HepG2 (cell line): Measurements from ENCODE around the gene MARS1. TPM values are rescaled to one million over a fixed set of nuclear protein-coding genes. Genes with fewer than 3 reads are reported as not detected.

Experiments
- ATAC-seq: fragments of 200-7000 bp; cut with Tn5 transposase; 3 replicates; pipeline ENCODE4 v1.9.1; 2020; ENCODE audit warnings: mild to moderate bottlenecking, moderate library complexity
- BruUV-seq: library from RNA; stranded (reverse); fragments of 400-500 nt; replicated peaks from 2 replicates; lab custom pipeline; 2021; lab: Mats Ljungman, UMichigan
- CTCF ChIA-PET: fragments of 300-600 bp; formaldehyde crosslinking; extraction: SDS; loops from one replicate; lab custom pipeline; 2021; ENCODE audit warnings: low total read pairs, inconsistent platforms, low intra/inter-chr PET ratio; lab: Yijun Ruan, JAX
- POLR2A ChIA-PET: fragments of 350-600 bp; sonication (Branson Sonifier 250); formaldehyde crosslinking; loops from one replicate; lab custom pipeline; 2020; ENCODE audit warnings: antibody characterized with exemption, inconsistent platforms; lab: Yijun Ruan, JAX
- DNase-seq: peaks from one replicate; pipeline ENCODE4 v3.0.0-alpha.2; 2015; ENCODE audit warnings: low spot score
- FAIRE-seq: peaks from 3 replicates; lab custom pipeline; 2011; peaks lifted over from hg19 to GRCh38; lab: Jason Lieb, UNC
- H2AFZ ChIP-seq: one replicate; pipeline ENCODE4 v1.6.1; 2011; ENCODE audit warnings: low read length, inconsistent platforms
- H3K27ac ChIP-seq: fragments of 300-600 bp; 3 replicates; pipeline ENCODE4 v1.8.0; 2011; ENCODE audit warnings: mixed run types, mild to moderate bottlenecking, mixed read lengths, low read length, inconsistent platforms; ENCODE audit not compliant: insufficient read depth; ENCODE audit errors: extremely low read length
- H3K27me3 ChIP-seq, 2 experiments: fragments of 200-600 bp in 1 of 2; 2 replicates in 1 of 2; 3 replicates in 1 of 2; pipeline versions ENCODE4 v1.6.0 to v1.8.0; 2011; ENCODE audit warnings: low read length in 2 of 2, mild to moderate bottlenecking in 2 of 2, moderate library complexity in 2 of 2, inconsistent platforms in 1 of 2; ENCODE audit not compliant: insufficient read depth in 2 of 2, control insufficient read depth in 1 of 2
- H3K36me3 ChIP-seq, 2 experiments: fragments of 200-600 bp in 1 of 2; replicated peaks in 1 of 2; 2 replicates in 1 of 2; 3 replicates in 1 of 2; pipeline versions ENCODE4 v1.5.1 to v1.8.0; 2011; ENCODE audit warnings: low read length in 2 of 2, inconsistent platforms in 1 of 2; ENCODE audit not compliant: insufficient read depth in 2 of 2, control insufficient read depth in 1 of 2
- H3K4me1 ChIP-seq: 2 replicates; pipeline ENCODE4 v1.5.1; 2012; ENCODE audit warnings: low read length, inconsistent platforms; ENCODE audit not compliant: insufficient read depth
- H3K4me2 ChIP-seq: 2 replicates; pipeline ENCODE4 v1.6.0; 2011; ENCODE audit warnings: low read depth, low read length, inconsistent platforms
- H3K4me3 ChIP-seq, 3 experiments: fragments of 200-600 bp in 1 of 3; sonication (generic), shearing (Covaris generic) in 1 of 3; replicated peaks in 1 of 3; 2 replicates each; pipeline ENCODE4 v1.5.1; 2011 to 2016; ENCODE audit warnings: low read length in 3 of 3, inconsistent platforms in 2 of 3, low read depth in 2 of 3, mild to moderate bottlenecking in 2 of 3, control low read depth in 1 of 3, mixed read lengths in 1 of 3; ENCODE audit not compliant: insufficient read depth in 1 of 3
- H3K79me2 ChIP-seq: one replicate; pipeline ENCODE4 v1.6.1; 2011; ENCODE audit warnings: low read length, inconsistent platforms; ENCODE audit not compliant: insufficient read depth
- H3K9ac ChIP-seq: 2 replicates; pipeline ENCODE4 v1.6.0; 2011; ENCODE audit warnings: mild to moderate bottlenecking, low read depth, low read length, inconsistent platforms; ENCODE audit not compliant: insufficient read depth
- H3K9me3 ChIP-seq: 2 replicates; pipeline ENCODE4 v1.5.1; 2012; ENCODE audit warnings: mild to moderate bottlenecking, low read length
- H4K20me1 ChIP-seq: 2 replicates; pipeline ENCODE4 v1.6.0; 2011; ENCODE audit warnings: inconsistent platforms, mild to moderate bottlenecking, low read length, moderate library complexity; ENCODE audit not compliant: insufficient read depth
- GATA4 ChIP-seq: sonication (generic); IDR thresholded peaks from 2 replicates; pipeline ENCODE4 v1.6.1; 2016; ENCODE audit warnings: antibody characterized with exemption, low read depth, borderline replicate concordance
- HNRNPL ChIP-seq: fragments of 200-400 bp; formaldehyde crosslinking; IDR thresholded peaks from 2 replicates; pipeline ENCODE4 v1.6.1; 2017; ENCODE audit warnings: mild to moderate bottlenecking, low read depth, low read length
- KLF13 ChIP-seq: sonication (generic); formaldehyde crosslinking; IDR thresholded peaks from 2 replicates; pipeline ENCODE4 v1.4.0; 2020; ENCODE audit warnings: mild to moderate bottlenecking, missing genetic modification reagents
- RBM22 ChIP-seq: fragments of 200-400 bp; formaldehyde crosslinking; optimal IDR thresholded peaks from 2 replicates; pipeline ENCODE3; 2017; ENCODE audit warnings: mild to moderate bottlenecking, low read length, moderate library complexity
- RFX5 ChIP-seq: IDR thresholded peaks from 2 replicates; pipeline ENCODE4 v1.6.1; 2011; ENCODE audit warnings: low read depth, low read length, improper control_type of control experiment
- RXRB ChIP-seq: IDR thresholded peaks from 2 replicates; pipeline ENCODE4 v1.6.1; 2016; ENCODE audit warnings: borderline replicate concordance, missing genetic modification reagents, missing compliant biosample characterization
- SIX4 ChIP-seq: sonication (generic); formaldehyde crosslinking; IDR thresholded peaks from 2 replicates; pipeline ENCODE4 v1.4.0; 2020; ENCODE audit warnings: missing genetic modification reagents
- TMF1 ChIP-seq: sonication (generic); formaldehyde crosslinking; IDR thresholded peaks from 2 replicates; pipeline ENCODE4 v1.8.1; 2022; ENCODE audit warnings: low read depth, missing genetic modification reagents
- YY1 ChIP-seq: IDR thresholded peaks from 2 replicates; pipeline ENCODE4 v1.6.1; 2011; ENCODE audit warnings: low read length, low read depth, moderate library complexity, mild to moderate bottlenecking; ENCODE audit not compliant: insufficient read depth, insufficient replicate concordance
- ZBTB21 ChIP-seq: sonication (generic); formaldehyde crosslinking; IDR thresholded peaks from 2 replicates; pipeline ENCODE4 v1.4.0; 2020; ENCODE audit warnings: missing genetic modification reagents
- ZFP37 ChIP-seq: sonication (generic); formaldehyde crosslinking; IDR thresholded peaks from 2 replicates; pipeline ENCODE4 v1.4.0; 2020; ENCODE audit warnings: missing genetic modification reagents, borderline replicate concordance
- ZFX ChIP-seq: sonication (generic); formaldehyde crosslinking; IDR thresholded peaks from 2 replicates; pipeline ENCODE4 v1.4.0; 2020; ENCODE audit warnings: mild to moderate bottlenecking, low read depth, missing genetic modification reagents, moderate library complexity
- ZNF343 ChIP-seq: sonication (generic); formaldehyde crosslinking; IDR thresholded peaks from 2 replicates; pipeline ENCODE4 v1.4.0; 2020; ENCODE audit warnings: mild to moderate bottlenecking, missing genetic modification reagents
- ZNF703 ChIP-seq: sonication (generic); formaldehyde crosslinking; IDR thresholded peaks from 2 replicates; pipeline ENCODE4 v1.5.1; 2020; ENCODE audit warnings: missing genetic modification reagents, mild to moderate bottlenecking, moderate library complexity, borderline replicate concordance
- WGBS: methylation state at CpG from one replicate; pipeline ENCODE4 v1.1.6; 2017; ENCODE audit warnings: low lambda C conversion rate; 5-methylcytosine and 5-hydroxymethylcytosine counted together
- in situ Hi-C: cut with HindIII; loops from 2 replicates; pipeline ENCODE4 v1.10.0; 2017; ENCODE audit warnings: low pct_unique_long_range_greater_than_20kb; ENCODE audit not compliant: extremely low pct_ligation_motif_present
- intact Hi-C: fragments of 100-400 bp; cut with micrococcal nuclease; formaldehyde crosslinking; loops from one replicate; pipeline ENCODE4 v1.10.0; 2022; ENCODE audit not compliant: unreplicated experiment
- polyA plus RNA-seq, 8 experiments: library from polyadenylated mRNA; depleted of rRNA in 3 of 8; stranded (reverse) in 7 of 8; unstranded in 1 of 8; fragments of >200 nt; fragmentation: Illumina TruSeq in 4 of 8; extraction: Trizol in 4 of 8; gene quantifications; 2 replicates each; pipeline versions ENCODE4 v1.2.1 to v1.2.3, GENCODE V29; 2011 to 2016; ENCODE audit warnings: low read depth in 4 of 8, missing spikeins in 1 of 8, mixed read lengths in 1 of 8; ENCODE audit not compliant: insufficient read depth in 1 of 8
- total RNA-seq, 5 experiments: library from RNA; depleted of rRNA; stranded (reverse); fragments of >200 nt; fragmentation: Illumina TruSeq; extraction: Trizol; gene quantifications; 2 replicates each; pipeline ENCODE4 v1.2.3, GENCODE V29; 2016; ENCODE audit warnings: low read depth in 1 of 5
- TF ChIP-seq, protein P1 (sequence below): sonication (generic); formaldehyde crosslinking; IDR thresholded peaks from 2 replicates; pipeline ENCODE4 v1.4.0; 2020; ENCODE audit warnings: missing genetic modification reagents
- TF ChIP-seq, protein P2 (sequence below), 2 experiments: sonication (generic) in 1 of 2; formaldehyde crosslinking in 1 of 2; IDR thresholded peaks; 2 replicates each; pipeline versions ENCODE4 v1.5.1 to v1.6.1; 2011 to 2020; ENCODE audit warnings: borderline replicate concordance in 1 of 2, low read depth in 1 of 2, low read length in 1 of 2, mild to moderate bottlenecking in 1 of 2, missing genetic modification reagents in 1 of 2, moderate library complexity in 1 of 2
- TF ChIP-seq, protein P3 (sequence below): IDR thresholded peaks from 2 replicates; pipeline ENCODE4 v1.6.1; 2012; ENCODE audit warnings: inconsistent platforms

MARS1 gene
- total and polyA plus RNA-seq, 2 of the 13 experiments (the other 11 are each of a cell fraction or from before 2014, with no cell fraction given), result 115 to 181 TPM

DNA sequence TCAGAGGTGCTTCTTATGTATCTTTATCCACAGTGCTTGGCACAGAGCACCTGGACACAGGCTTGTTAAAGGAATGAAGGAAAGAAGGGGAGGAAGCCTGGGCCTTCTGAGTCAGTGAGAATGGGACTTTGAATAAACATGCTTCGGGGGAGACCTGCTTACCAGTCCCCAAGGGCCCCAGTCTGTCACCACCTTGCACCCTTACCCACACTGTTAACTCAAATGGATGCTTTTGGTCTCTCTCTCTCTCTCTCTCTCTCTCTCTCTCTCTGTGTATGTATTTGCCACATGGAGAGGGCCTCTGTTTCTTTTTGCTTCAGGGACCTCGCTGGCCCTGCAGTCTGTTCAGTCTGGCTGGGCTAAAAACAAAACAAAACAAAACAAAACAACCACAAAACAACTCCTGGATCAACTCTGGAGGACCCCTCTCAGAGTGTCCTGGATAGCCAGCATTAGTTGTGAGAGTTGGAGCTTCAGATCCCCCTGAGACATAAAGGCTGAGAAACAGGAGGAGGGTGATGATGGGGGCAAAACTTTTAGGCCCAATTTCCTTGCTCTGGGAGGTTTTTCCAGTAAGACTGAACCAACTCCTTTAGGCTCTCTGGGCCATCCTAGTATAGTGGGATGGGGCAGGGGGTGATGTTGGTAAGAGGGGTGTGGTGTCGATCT is 63.9 kb downstream of the MARS1 start:
- ATAC-seq, result no peak
- in situ Hi-C loops (no loop called here), intact Hi-C loops (no loop called here)
- no peaks in the 10 kb centered on the region for H3K79me2 ChIP-seq
- H3K9ac ChIP-seq, result no peak overlapping the region
- ChIA-PET CTCF (no interaction called here), POLR2A (interaction anchor here (1.4 kb wide), 1 partner anchor 24 kb away, joined by 6 read pairs; no protein-coding TSS in a partner anchor)
- whole genome bisulfite sequencing, result 18% methylated on average over 3 of the region's 3 CpGs
- peaks cover 1 to 24% of the 10 kb centered on the region in 2 experiments; a peak in 3 of 5 replicates for H3K27me3 ChIP-seq
- H3K4me1 ChIP-seq, result peaks cover 43% of the 10 kb centered on the region
- no peaks in the 10 kb centered on the region for H4K20me1 ChIP-seq
- H3K36me3 ChIP-seq, result no peaks in the 10 kb centered on the region
- H3K4me2 ChIP-seq, result no peak overlapping the region
- H2AFZ ChIP-seq, result no peak overlapping the region
- H3K27ac ChIP-seq, result no peak overlapping the region
- DNase-seq, result no peak
- no peaks in the 10 kb centered on the region for H3K9me3 ChIP-seq
- no peak for FAIRE-seq
- H3K4me3 ChIP-seq, result no peak overlapping the region
- no TSS peak for BruUV-seq
- TF ChIP-seq RXRB (CRISPR knock-in tag) (no peak), ZFX (CRISPR knock-in tag) (no peak), RFX5 (no peak), ZBTB21 (no peak), TMF1 (CRISPR knock-in tag) (no peak), ZNF703 (CRISPR knock-in tag) (no peak), SIX4 (CRISPR knock-in tag) (no peak), ZNF343 (no peak), KLF13 (CRISPR knock-in tag) (no peak), RBM22 (no peak), GATA4 (no peak), HNRNPL (no peak), ZFP37 (CRISPR knock-in tag) (no peak), YY1 (no peak)
- TF ChIP-seq, protein P1, sequence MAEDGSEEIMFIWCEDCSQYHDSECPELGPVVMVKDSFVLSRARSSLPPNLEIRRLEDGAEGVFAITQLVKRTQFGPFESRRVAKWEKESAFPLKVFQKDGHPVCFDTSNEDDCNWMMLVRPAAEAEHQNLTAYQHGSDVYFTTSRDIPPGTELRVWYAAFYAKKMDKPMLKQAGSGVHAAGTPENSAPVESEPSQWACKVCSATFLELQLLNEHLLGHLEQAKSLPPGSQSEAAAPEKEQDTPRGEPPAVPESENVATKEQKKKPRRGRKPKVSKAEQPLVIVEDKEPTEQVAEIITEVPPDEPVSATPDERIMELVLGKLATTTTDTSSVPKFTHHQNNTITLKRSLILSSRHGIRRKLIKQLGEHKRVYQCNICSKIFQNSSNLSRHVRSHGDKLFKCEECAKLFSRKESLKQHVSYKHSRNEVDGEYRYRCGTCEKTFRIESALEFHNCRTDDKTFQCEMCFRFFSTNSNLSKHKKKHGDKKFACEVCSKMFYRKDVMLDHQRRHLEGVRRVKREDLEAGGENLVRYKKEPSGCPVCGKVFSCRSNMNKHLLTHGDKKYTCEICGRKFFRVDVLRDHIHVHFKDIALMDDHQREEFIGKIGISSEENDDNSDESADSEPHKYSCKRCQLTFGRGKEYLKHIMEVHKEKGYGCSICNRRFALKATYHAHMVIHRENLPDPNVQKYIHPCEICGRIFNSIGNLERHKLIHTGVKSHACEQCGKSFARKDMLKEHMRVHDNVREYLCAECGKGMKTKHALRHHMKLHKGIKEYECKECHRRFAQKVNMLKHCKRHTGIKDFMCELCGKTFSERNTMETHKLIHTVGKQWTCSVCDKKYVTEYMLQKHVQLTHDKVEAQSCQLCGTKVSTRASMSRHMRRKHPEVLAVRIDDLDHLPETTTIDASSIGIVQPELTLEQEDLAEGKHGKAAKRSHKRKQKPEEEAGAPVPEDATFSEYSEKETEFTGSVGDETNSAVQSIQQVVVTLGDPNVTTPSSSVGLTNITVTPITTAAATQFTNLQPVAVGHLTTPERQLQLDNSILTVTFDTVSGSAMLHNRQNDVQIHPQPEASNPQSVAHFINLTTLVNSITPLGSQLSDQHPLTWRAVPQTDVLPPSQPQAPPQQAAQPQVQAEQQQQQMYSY, result no peak
- TF ChIP-seq, protein P2, sequence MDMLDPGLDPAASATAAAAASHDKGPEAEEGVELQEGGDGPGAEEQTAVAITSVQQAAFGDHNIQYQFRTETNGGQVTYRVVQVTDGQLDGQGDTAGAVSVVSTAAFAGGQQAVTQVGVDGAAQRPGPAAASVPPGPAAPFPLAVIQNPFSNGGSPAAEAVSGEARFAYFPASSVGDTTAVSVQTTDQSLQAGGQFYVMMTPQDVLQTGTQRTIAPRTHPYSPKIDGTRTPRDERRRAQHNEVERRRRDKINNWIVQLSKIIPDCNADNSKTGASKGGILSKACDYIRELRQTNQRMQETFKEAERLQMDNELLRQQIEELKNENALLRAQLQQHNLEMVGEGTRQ (IDR thresholded peaks at IDR 0.05; ENCODE audit: low read depth, low read length), result no peak
- TF ChIP-seq, protein P2 (CRISPR knock-in tag; IDR thresholded peaks at IDR 0.05; ENCODE audit: borderline replicate concordance), result no peak
- TF ChIP-seq, protein P3, sequence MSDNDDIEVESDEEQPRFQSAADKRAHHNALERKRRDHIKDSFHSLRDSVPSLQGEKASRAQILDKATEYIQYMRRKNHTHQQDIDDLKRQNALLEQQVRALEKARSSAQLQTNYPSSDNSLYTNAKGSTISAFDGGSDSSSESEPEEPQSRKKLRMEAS, result no peak
